ENCODE measurements around the gene TAF7L. TPM values are rescaled to one million over a fixed set of nuclear protein-coding genes. Genes with fewer than 3 reads are reported as not detected.

The TAF7L gene
- 0.07 to 0.16 TPM (median 0.10 TPM) in 5 replicates for total RNA-seq (2022; extraction: Qiagen RNA extraction)

DNA sequence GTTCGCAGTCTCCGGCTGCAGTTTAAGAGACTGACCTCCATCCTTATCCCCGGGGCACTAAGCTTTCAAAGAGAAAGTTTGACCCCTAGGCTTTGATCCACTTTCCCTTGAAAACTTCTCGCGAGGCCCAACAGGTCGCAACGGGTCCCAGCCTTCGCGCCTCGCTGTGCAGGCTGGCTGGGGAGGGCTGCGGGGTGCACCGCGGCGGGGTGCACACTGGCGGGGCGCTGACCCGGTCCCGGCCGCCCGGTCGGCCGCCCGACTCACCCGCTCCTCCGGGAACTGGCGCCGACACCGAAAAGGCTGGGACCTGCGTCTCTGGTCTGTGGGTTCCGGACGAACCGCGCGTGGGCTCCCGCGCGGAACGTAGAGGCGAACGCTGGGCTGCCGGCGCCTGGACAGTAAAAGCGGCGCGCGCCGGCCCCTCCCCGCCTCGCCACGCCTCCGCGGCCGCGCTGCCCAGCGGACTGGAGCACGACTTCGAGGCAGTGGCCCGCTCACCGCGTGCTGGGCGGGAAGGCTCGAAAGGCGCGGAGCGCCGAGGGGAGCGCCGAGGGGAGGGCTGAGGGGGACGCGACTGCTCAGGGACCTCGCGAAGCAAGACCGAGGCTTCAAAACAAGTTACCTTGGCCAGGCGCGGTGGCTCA lies at the start of gene TAF7L:
Gene TAF7L, minus strand, starts transcription at position 378 of the 647 bp plus-strand sequence. CDS start 3,791 bp downstream, outside the sequence.

DNA sequence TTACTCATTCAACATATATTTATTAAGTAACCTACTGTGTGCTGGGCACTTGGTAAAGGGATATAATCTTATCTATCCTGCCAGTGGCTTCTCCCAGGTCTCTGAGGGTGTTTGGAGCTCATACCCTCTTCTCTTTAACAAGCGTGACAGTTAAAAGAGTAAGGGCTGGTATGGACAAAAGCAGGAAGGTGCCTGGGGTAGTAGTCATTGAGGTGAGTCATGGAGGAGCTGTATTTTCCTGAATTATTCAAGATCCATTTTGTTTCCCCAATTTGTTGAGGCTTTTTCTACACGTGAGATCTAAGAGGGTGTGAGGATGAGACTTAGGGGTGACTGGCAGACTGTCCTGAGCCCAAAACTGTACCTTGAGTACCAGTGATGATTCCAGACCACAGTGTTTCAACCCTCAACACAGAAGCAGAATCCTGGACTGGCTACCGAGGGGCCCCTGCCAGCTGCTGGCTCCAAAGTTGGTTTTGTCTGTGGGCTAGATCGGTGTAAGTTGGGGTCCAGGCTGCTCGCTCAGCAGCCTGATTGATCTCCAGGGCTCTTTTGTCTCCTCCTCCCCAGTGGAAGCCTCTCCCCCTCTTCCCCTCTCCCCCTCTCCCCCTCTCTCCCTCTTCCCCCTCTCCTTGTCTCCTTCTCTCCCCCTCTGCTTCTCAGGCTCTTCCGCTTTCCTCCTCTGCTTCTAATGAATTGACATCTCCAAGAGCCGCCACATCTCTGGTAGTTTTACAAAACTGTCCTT lies 71.8 kb downstream of the TAF7L start, which contains the start of gene DRP2:
Gene DRP2, plus strand, starts transcription at position 671 of the 748 bp plus-strand sequence. CDS start 11,862 bp downstream, outside the sequence.

Other genes with a start within 250 kb of the TAF7L start
- gene TRMT2B, start 239.2 kb downstream of the TAF7L start, total RNA-seq (2022; extraction: Qiagen RNA extraction) = 12.6 to 15.6 TPM (median 13.4 TPM) in 5 replicates
- not detected in 5 replicates for gene TMEM35A, start 212.5 kb downstream of the TAF7L start, total RNA-seq (2022; extraction: Qiagen RNA extraction)
- gene CENPI, start 193.1 kb downstream of the TAF7L start, total RNA-seq (2022; extraction: Qiagen RNA extraction) = 8.5 to 15.1 TPM (median 12.9 TPM) in 5 replicates
- 0.09 to 0.28 TPM (median 0.23 TPM) in 5 replicates for gene DRP2, start 71.5 kb downstream of the TAF7L start, total RNA-seq (2022; extraction: Qiagen RNA extraction)
- 29.4 to 31.4 TPM (median 30.8 TPM) in 5 replicates for gene TIMM8A, start 57.4 kb upstream of the TAF7L start, total RNA-seq (2022; extraction: Qiagen RNA extraction)
- 0.10 to 0.18 TPM (median 0.15 TPM) in 5 replicates for gene BTK, start 94.9 kb upstream of the TAF7L start, total RNA-seq (2022; extraction: Qiagen RNA extraction)
- 2,402 to 3,144 TPM (median 2,521 TPM) in 5 replicates for gene RPL36A, start 99.7 kb upstream of the TAF7L start, total RNA-seq (2022; extraction: Qiagen RNA extraction)
- 174 to 204 TPM (median 187 TPM) in 5 replicates for gene GLA, start 116.6 kb upstream of the TAF7L start, total RNA-seq (2022; extraction: Qiagen RNA extraction)
- 56.6 to 70.7 TPM (median 60.1 TPM) in 5 replicates for gene HNRNPH2, start 116.9 kb upstream of the TAF7L start, total RNA-seq (2022; extraction: Qiagen RNA extraction)
- 0.37 to 1.1 TPM (median 0.68 TPM) in 5 replicates for gene ARMCX4, start 194.1 kb upstream of the TAF7L start, total RNA-seq (2022; extraction: Qiagen RNA extraction)

Data from A549 treated with CORT108297 at 1 μM for 4 hours (cell line).